K562 (cell line): ENCODE data around the gene NPC1. TPM values are rescaled to one million over a fixed set of nuclear protein-coding genes. Genes with fewer than 3 reads are reported as not detected.

Experiments
- ATAC-seq: fragments of 200-7000 bp; cut with Tn5 transposase; 3 replicates; pipeline ENCODE4 v1.9.1; 2020; ENCODE audit warnings: moderate library complexity
- BruUV-seq: library from RNA; stranded (reverse); fragments of 400-500 nt; replicated peaks from 2 replicates; lab custom pipeline; 2021; lab: Mats Ljungman, UMichigan
- CTCF ChIA-PET: fragments of 300-600 bp; formaldehyde crosslinking; extraction: SDS; loops from one replicate; lab custom pipeline; 2021; ENCODE audit warnings: low intra/inter-chr PET ratio; lab: Yijun Ruan, JAX
- POLR2A ChIA-PET: fragments of 300-600, 350-650 bp; sonication (Branson Sonifier 250); formaldehyde crosslinking; extraction: SDS; loops from one replicate; lab custom pipeline; 2021; ENCODE audit warnings: antibody characterized with exemption, inconsistent platforms; lab: Yijun Ruan, JAX
- DNase-seq, 4 experiments: peaks; one replicate each; pipeline versions ENCODE4 v3.0.0 to v3.0.0-alpha.2; 2011 to 2018; ENCODE audit warnings: low spot score in 3 of 4, mixed read lengths in 3 of 4; ENCODE audit errors: extremely low read depth in 1 of 4
- FAIRE-seq: peaks from 2 replicates; lab custom pipeline; 2011; peaks lifted over from hg19 to GRCh38; lab: Jason Lieb, UNC
- H2AFZ ChIP-seq: 2 replicates; pipeline ENCODE4 v1.6.0; 2011; ENCODE audit warnings: low read depth, low read length, control low read depth, inconsistent platforms
- H3K27ac ChIP-seq: fragments of 200-600 bp; 3 replicates; pipeline ENCODE4 v1.8.0; 2011; ENCODE audit warnings: low read depth, mild to moderate bottlenecking, control low read depth, inconsistent platforms, low read length, moderate library complexity, mixed read lengths; ENCODE audit errors: extremely low read depth
- H3K27me3 ChIP-seq, 2 experiments: fragments of 300-600 bp in 1 of 2; 2 replicates in 1 of 2; 3 replicates in 1 of 2; pipeline versions ENCODE4 v1.6.0 to v1.8.0; 2011; ENCODE audit warnings: inconsistent platforms in 2 of 2, low read length in 2 of 2, mild to moderate bottlenecking in 1 of 2, mixed read lengths in 1 of 2, moderate library complexity in 1 of 2; ENCODE audit not compliant: control insufficient read depth in 2 of 2, insufficient read depth in 2 of 2
- H3K36me3 ChIP-seq: fragments of 300-600 bp; 3 replicates; pipeline ENCODE4 v1.8.0; 2011; ENCODE audit warnings: mild to moderate bottlenecking, low read length, inconsistent platforms; ENCODE audit not compliant: control insufficient read depth, insufficient read depth
- H3K4me1 ChIP-seq, 2 experiments: fragments of 200-600 bp in 1 of 2; replicated peaks in 1 of 2; 2 replicates in 1 of 2; 3 replicates in 1 of 2; pipeline versions ENCODE4 v1.5.1 to v1.8.0; 2011; ENCODE audit warnings: inconsistent platforms in 2 of 2, low read length in 2 of 2, mild to moderate bottlenecking in 1 of 2, mixed read lengths in 1 of 2, moderate library complexity in 1 of 2; ENCODE audit not compliant: control insufficient read depth in 2 of 2, insufficient read depth in 2 of 2
- H3K4me2 ChIP-seq: 2 replicates; pipeline ENCODE4 v1.6.1; 2011; ENCODE audit warnings: low read length, control low read depth, inconsistent platforms, mixed read lengths; ENCODE audit not compliant: insufficient read depth
- H3K4me3 ChIP-seq: fragments of 200-600 bp; sonication (generic), shearing (Covaris generic); 2 replicates; pipeline ENCODE4 v1.5.1; 2016; ENCODE audit warnings: control low read depth, inconsistent platforms
- H3K79me2 ChIP-seq: fragments of 200-600 bp; 3 replicates; pipeline ENCODE4 v1.8.0; 2011; ENCODE audit warnings: low read length, inconsistent platforms; ENCODE audit not compliant: control insufficient read depth, insufficient read depth
- H3K9ac ChIP-seq, 2 experiments: 2 replicates each; pipeline versions ENCODE4 v1.6.0 to v1.6.1; 2011; ENCODE audit warnings: low read depth in 2 of 2, low read length in 2 of 2, control low read depth in 1 of 2, inconsistent platforms in 1 of 2, mild to moderate bottlenecking in 1 of 2, mixed read lengths in 1 of 2; ENCODE audit not compliant: insufficient read depth in 1 of 2
- H3K9me1 ChIP-seq: one replicate; pipeline ENCODE4 v1.6.0; 2011; ENCODE audit warnings: inconsistent platforms, mild to moderate bottlenecking, low read length, moderate library complexity; ENCODE audit not compliant: control insufficient read depth, insufficient read depth
- H3K9me3 ChIP-seq: replicated peaks from 2 replicates; pipeline ENCODE4 v1.5.1; 2011; ENCODE audit warnings: low read depth, low read length, inconsistent platforms; ENCODE audit not compliant: control insufficient read depth, insufficient read depth
- H4K20me1 ChIP-seq: replicated peaks from 2 replicates; pipeline ENCODE4 v1.6.1; 2011; ENCODE audit warnings: low read length, inconsistent platforms, mixed read lengths; ENCODE audit not compliant: control insufficient read depth, insufficient read depth
- ERF ChIP-seq: fragments of 450-650 bp; formaldehyde crosslinking; IDR thresholded peaks from 2 replicates; pipeline ENCODE4 v1.4.0; 2020; ENCODE audit warnings: mild to moderate bottlenecking, mixed read lengths
- FOSL1 ChIP-seq: fragments of 200-800 bp; sonication (Bioruptor generic); conservative IDR thresholded peaks from 2 replicates; pipeline ENCODE4 v1.6.1; 2016; ENCODE audit warnings: missing genetic modification characterization, missing compliant biosample characterization
- JUND ChIP-seq, 2 experiments: IDR thresholded peaks; 2 replicates in 1 of 2; 3 replicates in 1 of 2; pipeline ENCODE4 v1.6.1; 2011; ENCODE audit warnings: borderline replicate concordance in 2 of 2, low read depth in 2 of 2, low read length in 2 of 2, improper control_type of control experiment in 1 of 2, missing biosample characterization in 1 of 2, missing genetic modification characterization in 1 of 2, missing genetic modification reagents in 1 of 2
- SMARCE1 ChIP-seq: fragments of 450-650 bp; IDR thresholded peaks from 2 replicates; pipeline ENCODE4 v1.7.1; 2016; ENCODE audit warnings: mild to moderate bottlenecking
- TOE1 ChIP-seq, 2 experiments: fragments of 450-650 bp in 1 of 2; sonication (generic) in 1 of 2; formaldehyde crosslinking in 1 of 2; IDR thresholded peaks; 2 replicates each; pipeline versions ENCODE4 v1.7.1 to v1.8.0; 2016 to 2022; ENCODE audit warnings: borderline replicate concordance in 2 of 2, mild to moderate bottlenecking in 2 of 2, antibody characterized with exemption in 1 of 2, inconsistent platforms in 1 of 2, low read depth in 1 of 2, missing genetic modification reagents in 1 of 2, moderate library complexity in 1 of 2
- ZNF165 ChIP-seq: fragments of 250-450 bp; sonication (Bioruptor Pico); IDR thresholded peaks from 2 replicates; pipeline ENCODE4 v1.4.0; 2020; ENCODE audit warnings: borderline replicate concordance
- ZNF354B ChIP-seq: fragments of 250-450 bp; sonication (Bioruptor Pico); IDR thresholded peaks from 2 replicates; pipeline ENCODE4 v1.4.0; 2020
- WGBS: fragments of 100-300 bp; shearing (Covaris generic); methylation state at CpG from one replicate; pipeline ENCODE4 v1.1.6; 2016; ENCODE audit warnings: low coverage, mixed read lengths; ENCODE audit not compliant: insufficient coverage; ENCODE audit errors: missing lambda C conversion rate; 5-methylcytosine and 5-hydroxymethylcytosine counted together
- in situ Hi-C: fragments of 300-500 bp; cut with MboI; formaldehyde crosslinking; loops from 4 replicates; pipeline ENCODE4 v1.15.0; 2018; ENCODE audit warnings: inconsistent platforms, mixed read lengths
- intact Hi-C: fragments of 100-400 bp; cut with micrococcal nuclease; formaldehyde crosslinking; loops from 2 replicates; pipeline ENCODE4 v1.14.2; 2022
- polyA plus RNA-seq, 8 experiments: library from polyadenylated mRNA; depleted of rRNA in 4 of 8; stranded (reverse) in 5 of 8; unstranded in 3 of 8; fragments of >200 nt; fragmentation: Nextera tagmentation in 2 of 8; fragmentation: Illumina TruSeq in 1 of 8; extraction: Ambion mirVana in 2 of 8; extraction: Trizol in 1 of 8; gene quantifications; 2 replicates each; pipeline versions ENCODE4 v1.2.1 to v1.2.3, GENCODE V29; 2011 to 2014; ENCODE audit warnings: inconsistent platforms in 1 of 8, missing spikeins in 1 of 8
- total RNA-seq, 7 experiments: library from RNA; depleted of rRNA in 6 of 7; stranded (reverse); fragments of >200 nt in 6 of 7; fragmentation: Illumina TruSeq in 2 of 7; extraction: Trizol in 2 of 7; gene quantifications; 2 replicates each; pipeline versions ENCODE4 v1.2.1 to v1.2.3, GENCODE V29; 2011 to 2021; ENCODE audit warnings: low replicate concordance in 1 of 7
- TF ChIP-seq, protein P1 (sequence below), 2 experiments: fragments of 450-650 bp in 1 of 2; sonication (generic) in 1 of 2; formaldehyde crosslinking in 1 of 2; IDR thresholded peaks in 1 of 2; conservative IDR thresholded peaks in 1 of 2; 2 replicates each; pipeline versions ENCODE4 v1.6.1 to v1.8.1; 2016 to 2023; ENCODE audit warnings: mild to moderate bottlenecking in 2 of 2, moderate library complexity in 2 of 2, inconsistent platforms in 1 of 2, missing genetic modification reagents in 1 of 2

The NPC1 gene
- total and polyA plus RNA-seq, 9 of the 15 experiments (the other 6 are each of a cell fraction or from before 2014, with no cell fraction given), result 17.1 to 45.9 (median 27.6) TPM

DNA sequence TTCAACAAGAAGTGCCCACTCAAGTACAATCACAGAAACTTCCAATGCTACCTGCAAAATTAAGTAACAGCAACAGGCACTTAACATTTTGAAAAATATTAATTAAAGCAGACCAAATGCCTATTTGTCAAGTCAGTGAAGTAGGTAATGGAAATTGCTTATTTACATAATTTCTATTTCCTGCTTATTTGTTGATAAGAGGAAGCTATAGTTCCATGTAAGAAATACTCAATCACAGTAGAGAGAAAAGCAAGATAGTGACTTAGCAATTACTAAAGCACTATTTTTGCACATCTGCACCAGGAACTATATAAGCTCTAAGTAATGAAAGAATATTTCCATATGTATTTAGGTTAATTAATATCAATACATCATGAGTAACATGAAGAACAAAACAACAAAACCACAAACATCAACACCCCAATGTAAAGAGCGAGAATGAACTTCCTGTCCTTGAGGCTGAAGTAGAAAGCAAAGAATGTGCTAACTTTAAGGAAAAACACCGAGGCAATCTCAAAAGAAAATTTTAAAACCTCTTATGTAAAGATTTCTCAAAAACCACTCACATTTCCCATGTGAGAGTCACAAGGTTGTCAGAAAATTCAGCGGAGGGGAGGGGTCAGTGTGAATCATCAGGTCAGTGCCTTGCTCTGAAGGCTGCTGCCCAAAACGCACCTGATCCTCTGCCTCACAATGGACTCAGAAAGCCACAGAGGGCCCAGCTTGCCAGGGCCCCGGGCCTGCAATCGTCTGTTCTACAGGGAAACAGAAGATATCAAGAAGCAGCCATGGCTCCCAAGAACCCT is 12.5 kb downstream of the NPC1 start:
- Histone ChIP-seq H3K9me1 (no peaks in the 10 kb centered on the region), H3K4me3 (no peak overlapping the region), H3K36me3 (peaks cover 62% of the 10 kb centered on the region), H3K4me2 (no peak overlapping the region), H3K27ac (no peak overlapping the region), H3K4me1 (peaks cover 0 to 9% of the 10 kb centered on the region in 2 experiments; a peak in 3 of 5 replicates), H3K79me2 (no peaks in the 10 kb centered on the region; the same call in 2 of the 3 replicates), H3K27me3 (no peaks in the 10 kb centered on the region), H3K9me3 (no peaks in the 10 kb centered on the region), H3K9ac (no peak overlapping the region), H2AFZ (no peak overlapping the region), H4K20me1 (no peaks in the 10 kb centered on the region; the same call in 1 of the 2 replicates)
- ChIA-PET CTCF (no interaction called here), POLR2A (interaction anchor here (1.2 to 2.1 kb wide), 2 partner anchors 8 to 9 kb away, joined by 3 to 8 read pairs; no protein-coding TSS in a partner anchor)
- TF ChIP-seq FOSL1 (tag), result peak; percentile 84
- no peak for TF ChIP-seq ZNF354B (CRISPR knock-in tag)
- TF ChIP-seq ZNF165 (CRISPR knock-in tag), result no peak
- TF ChIP-seq JUND (IDR thresholded peaks at IDR 0.05; ENCODE audit: borderline replicate concordance, low read depth, low read length), result peak; percentile 22; the same call in 1 of the 2 replicates
- TF ChIP-seq JUND (tag; IDR thresholded peaks at IDR 0.05; ENCODE audit: borderline replicate concordance, low read depth, low read length), result no peak
- TF ChIP-seq TOE1 (IDR thresholded peaks at IDR 0.05; ENCODE audit: borderline replicate concordance), result no peak
- no peak for TF ChIP-seq TOE1 (CRISPR knock-in tag; IDR thresholded peaks at IDR 0.05; ENCODE audit: borderline replicate concordance, low read depth)
- no peak for TF ChIP-seq SMARCE1
- no peak for TF ChIP-seq ERF (CRISPR knock-in tag)
- TF ChIP-seq, protein P1, sequence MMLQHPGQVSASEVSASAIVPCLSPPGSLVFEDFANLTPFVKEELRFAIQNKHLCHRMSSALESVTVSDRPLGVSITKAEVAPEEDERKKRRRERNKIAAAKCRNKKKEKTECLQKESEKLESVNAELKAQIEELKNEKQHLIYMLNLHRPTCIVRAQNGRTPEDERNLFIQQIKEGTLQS (IDR thresholded peaks at IDR 0.05), result peak; percentile 29; the same call in 1 of the 2 replicates
- TF ChIP-seq, protein P1 (CRISPR knock-in tag; conservative IDR thresholded peaks at IDR 0.05), result no peak
- ATAC-seq, result peak; percentile 69
- intact Hi-C loops (no loop called here), in situ Hi-C loops (no loop called here)
- 32% methylated on average over 6 of the region's 6 CpGs for WGBS
- peak in 2 of 4 experiments; percentile 23 to 32 for DNase-seq
- peak; percentile 42 for FAIRE-seq
- BruUV-seq, result no TSS peak
